SK-N-SH (cell line): ENCODE measurements around the gene ZNF829. TPM values are rescaled to one million over a fixed set of nuclear protein-coding genes. Genes with fewer than 3 reads are reported as not detected.

Experiments
- CTCF ChIA-PET: fragments of 300-600, 350-600 bp; formaldehyde crosslinking; extraction: SDS; loops from one replicate; lab custom pipeline; 2021; lab: Yijun Ruan, JAX
- POLR2A ChIA-PET: fragments of 350-600 bp; sonication (Branson Sonifier 250); formaldehyde crosslinking; extraction: SDS; loops from one replicate; lab custom pipeline; 2020; ENCODE audit warnings: antibody characterized with exemption, inconsistent platforms; lab: Yijun Ruan, JAX
- DNase-seq: peaks from one replicate; pipeline ENCODE4 v3.0.0; 2012
- H2AFZ ChIP-seq: fragments of 200-600 bp; sonication (generic); 2 replicates; pipeline ENCODE4 v1.8.1; 2016; ENCODE audit warnings: antibody characterized with exemption, mild to moderate bottlenecking, low read depth
- H3F3A ChIP-seq: fragments of 200-600 bp; sonication (generic); replicated peaks from 2 replicates; pipeline ENCODE3; 2016; ENCODE audit warnings: antibody characterized with exemption, mild to moderate bottlenecking; ENCODE audit not compliant: insufficient read depth
- H3K27ac ChIP-seq, 2 experiments: fragments of 200-500 bp in 1 of 2; fragments of 200-600 bp in 1 of 2; sonication (Bioruptor generic) in 1 of 2; sonication (generic), shearing (Covaris generic) in 1 of 2; 2 replicates each; pipeline versions ENCODE4 v1.5.1 to v1.6.1; 2014 to 2016; ENCODE audit warnings: low read depth in 2 of 2, inconsistent platforms in 1 of 2, low read length in 1 of 2, mild to moderate bottlenecking in 1 of 2, mixed read lengths in 1 of 2
- H3K27me3 ChIP-seq: fragments of 200-600 bp; sonication (generic), shearing (Covaris generic); 2 replicates; pipeline ENCODE4 v1.6.1; 2016; ENCODE audit warnings: mixed run types; ENCODE audit not compliant: insufficient read depth
- H3K36me3 ChIP-seq, 2 experiments: fragments of 200-500 bp in 1 of 2; fragments of 200-600 bp in 1 of 2; sonication (Bioruptor generic) in 1 of 2; sonication (generic) in 1 of 2; replicated peaks in 1 of 2; 2 replicates each; pipeline versions ENCODE3 to v1.5.1; 2014 to 2016; ENCODE audit warnings: low read length in 1 of 2, mild to moderate bottlenecking in 1 of 2; ENCODE audit not compliant: insufficient read depth in 2 of 2, control insufficient read depth in 1 of 2
- H3K4me1 ChIP-seq, 2 experiments: fragments of 200-500 bp in 1 of 2; fragments of 200-600 bp in 1 of 2; sonication (Bioruptor generic) in 1 of 2; sonication (generic), shearing (Covaris generic) in 1 of 2; 2 replicates each; pipeline versions ENCODE4 v1.5.1 to v1.6.1; 2014 to 2016; ENCODE audit warnings: low read depth in 1 of 2, low read length in 1 of 2, mixed run types in 1 of 2; ENCODE audit not compliant: insufficient read depth in 2 of 2, control insufficient read depth in 1 of 2
- H3K4me2 ChIP-seq: fragments of 200-600 bp; sonication (generic), shearing (Covaris generic); 2 replicates; pipeline ENCODE4 v1.6.1; 2017; ENCODE audit warnings: mixed run types
- H3K4me3 ChIP-seq, 2 experiments: fragments of 200-500 bp in 1 of 2; fragments of 200-600 bp in 1 of 2; sonication (Bioruptor generic) in 1 of 2; sonication (generic), shearing (Covaris generic) in 1 of 2; 2 replicates each; pipeline versions ENCODE4 v1.5.1 to v1.8.1; 2014 to 2016; ENCODE audit warnings: low read depth in 2 of 2, inconsistent platforms in 1 of 2, low read length in 1 of 2, mild to moderate bottlenecking in 1 of 2, mixed read lengths in 1 of 2, moderate library complexity in 1 of 2
- H3K79me2 ChIP-seq: fragments of 200-600 bp; sonication (generic); 2 replicates; pipeline ENCODE4 v1.8.1; 2017; ENCODE audit warnings: mild to moderate bottlenecking; ENCODE audit not compliant: insufficient read depth
- H3K9ac ChIP-seq: fragments of 200-600 bp; sonication (generic); 2 replicates; pipeline ENCODE4 v1.6.1; 2017; ENCODE audit warnings: mixed run types
- H3K9me2 ChIP-seq: fragments of 200-600 bp; sonication (generic); 2 replicates; pipeline ENCODE4 v1.6.1; 2017; ENCODE audit warnings: mixed run types
- H3K9me3 ChIP-seq: fragments of 200-600 bp; sonication (generic); 2 replicates; pipeline ENCODE4 v1.6.1; 2017; ENCODE audit warnings: mixed run types, mild to moderate bottlenecking, moderate library complexity
- H4K20me1 ChIP-seq: fragments of 200-600 bp; sonication (generic); 2 replicates; pipeline ENCODE4 v1.6.1; 2017; ENCODE audit warnings: mild to moderate bottlenecking, mixed run types; ENCODE audit not compliant: insufficient read depth
- CHD2 ChIP-seq: fragments of 150-350 bp; IDR thresholded peaks from 2 replicates; pipeline ENCODE4 v1.6.1; 2018; ENCODE audit warnings: low read length; ENCODE audit not compliant: partially characterized antibody
- EP300 ChIP-seq, 2 experiments: IDR thresholded peaks; 2 replicates each; pipeline versions ENCODE4 v1.4.0 to v1.6.1; 2012; ENCODE audit warnings: borderline replicate concordance in 1 of 2, low read depth in 1 of 2, low read length in 1 of 2
- EZH2phosphoT487 ChIP-seq: fragments of 200-600 bp; sonication (generic); IDR thresholded peaks from 2 replicates; pipeline ENCODE4 v1.6.1; 2017; ENCODE audit warnings: low read depth, mixed run types, mild to moderate bottlenecking, antibody characterized with exemption, moderate library complexity, borderline replicate concordance
- GABPA ChIP-seq: IDR thresholded peaks from 2 replicates; pipeline ENCODE4 v1.4.0; 2012; ENCODE audit warnings: low read depth, mild to moderate bottlenecking
- GATA2 ChIP-seq: sonication (generic); formaldehyde crosslinking; IDR thresholded peaks from 2 replicates; pipeline ENCODE4 v1.5.0; 2020; ENCODE audit warnings: mild to moderate bottlenecking, missing genetic modification reagents
- MEF2A ChIP-seq: IDR thresholded peaks from 2 replicates; pipeline ENCODE4 v1.4.0; 2012; ENCODE audit warnings: low read depth, borderline replicate concordance
- MXI1 ChIP-seq: IDR thresholded peaks from 2 replicates; pipeline ENCODE4 v1.6.1; 2012; ENCODE audit warnings: mild to moderate bottlenecking, low read depth, low read length, improper control_type of control experiment
- NFIC ChIP-seq: IDR thresholded peaks from 2 replicates; pipeline ENCODE4 v1.4.0; 2012; ENCODE audit warnings: borderline replicate concordance
- NRF1 ChIP-seq: IDR thresholded peaks from 2 replicates; pipeline ENCODE4 v1.6.1; 2012; ENCODE audit warnings: low read depth, mild to moderate bottlenecking, low read length
- RAD21 ChIP-seq: IDR thresholded peaks from 2 replicates; pipeline ENCODE4 v1.6.1; 2012; ENCODE audit warnings: mild to moderate bottlenecking, low read length
- RFX5 ChIP-seq: IDR thresholded peaks from 2 replicates; pipeline ENCODE4 v1.6.1; 2012; ENCODE audit warnings: mild to moderate bottlenecking, improper control_type of control experiment, low read length
- RXRA ChIP-seq: IDR thresholded peaks from 2 replicates; pipeline ENCODE4 v1.4.0; 2012; ENCODE audit warnings: low read depth, mild to moderate bottlenecking, borderline replicate concordance
- SIN3A ChIP-seq: IDR thresholded peaks from 2 replicates; pipeline ENCODE4 v1.6.1; 2012; ENCODE audit warnings: low read depth, mild to moderate bottlenecking, low read length, moderate library complexity, borderline replicate concordance
- SMC3 ChIP-seq: IDR thresholded peaks from 2 replicates; pipeline ENCODE4 v1.6.1; 2012; ENCODE audit warnings: low read depth, low read length, improper control_type of control experiment
- TEAD4 ChIP-seq: IDR thresholded peaks from 2 replicates; pipeline ENCODE4 v1.4.0; 2012; ENCODE audit warnings: mild to moderate bottlenecking, borderline replicate concordance; ENCODE audit not compliant: insufficient read depth
- ZBTB33 ChIP-seq: IDR thresholded peaks from 2 replicates; pipeline ENCODE4 v1.4.0; 2012; ENCODE audit warnings: low read depth, borderline replicate concordance
- WGBS: methylation state at CpG from one replicate; pipeline ENCODE4 v1.1.6; 2017; ENCODE audit warnings: low lambda C conversion rate; 5-methylcytosine and 5-hydroxymethylcytosine counted together
- polyA plus RNA-seq, 3 experiments: library from polyadenylated mRNA; depleted of rRNA; stranded (reverse); fragments of >200 nt; gene quantifications; 2 replicates each; pipeline ENCODE4 v1.2.3, GENCODE V29; 2012
- TF ChIP-seq, protein P1 (sequence below): fragments of 200-600 bp; sonication (generic); IDR thresholded peaks from 2 replicates; pipeline ENCODE4 v1.6.1; 2017; ENCODE audit warnings: antibody characterized with exemption, mild to moderate bottlenecking, moderate library complexity
- TF ChIP-seq, protein P2 (sequence below): fragments of 150-350 bp; IDR thresholded peaks from 2 replicates; pipeline ENCODE4 v1.6.1; 2016; ENCODE audit warnings: mild to moderate bottlenecking, low read depth, low read length
- TF ChIP-seq, protein P3 (sequence below): fragments of 150-350 bp; IDR thresholded peaks from 2 replicates; pipeline ENCODE4 v1.6.1; 2017; ENCODE audit warnings: antibody characterized with exemption, low read length, low read depth, borderline replicate concordance

Gene ZNF829
- polyA plus RNA-seq, 1 of the 3 experiments (the other 2 are of a cell fraction) = 0.72 TPM

GRCh38 chr19:36962346-36962745 is 46.3 kb upstream of the ZNF829 start:
- no peaks in the 10 kb centered on the region for H3K79me2 ChIP-seq
- no peaks in the 10 kb centered on the region for H3K9me3 ChIP-seq
- H4K20me1 ChIP-seq = no peaks in the 10 kb centered on the region
- H3K27me3 ChIP-seq = no peaks in the 10 kb centered on the region
- ChIA-PET POLR2A (no interaction called here), CTCF (interaction anchor here (2.8 kb wide), 1 partner anchor 11 kb away, joined by 10 read pairs; no protein-coding TSS in a partner anchor)
- H3K9me2 ChIP-seq = no peaks in the 10 kb centered on the region
- H2AFZ ChIP-seq = no peak overlapping the region
- no peak overlapping the region for H3K4me2 ChIP-seq
- 46% methylated on average over 6 of the region's 6 CpGs for WGBS
- no peaks in the 10 kb centered on the region for H3K4me1 ChIP-seq
- no peak overlapping the region for H3K27ac ChIP-seq
- no peak overlapping the region for H3K4me3 ChIP-seq
- peaks cover 0 to 5% of the 10 kb centered on the region in 2 experiments for H3K36me3 ChIP-seq
- peaks cover 5% of the 10 kb centered on the region for H3F3A ChIP-seq
- no peak for DNase-seq
- TF ChIP-seq TEAD4 (no peak), SMC3 (no peak), RXRA (no peak), MXI1 (no peak), MEF2A (no peak), EZH2phosphoT487 (no peak), NFIC (no peak), CHD2 (no peak), GABPA (no peak), GATA2 (CRISPR knock-in tag) (no peak), EP300 (IDR thresholded peaks at IDR 0.05; ENCODE audit: borderline replicate concordance in 1 of 2, low read depth in 1 of 2, low read length in 1 of 2) (no peak), RAD21 (no peak), ZBTB33 (no peak), RFX5 (no peak), SIN3A (no peak), NRF1 (no peak)
- TF ChIP-seq, protein P1, sequence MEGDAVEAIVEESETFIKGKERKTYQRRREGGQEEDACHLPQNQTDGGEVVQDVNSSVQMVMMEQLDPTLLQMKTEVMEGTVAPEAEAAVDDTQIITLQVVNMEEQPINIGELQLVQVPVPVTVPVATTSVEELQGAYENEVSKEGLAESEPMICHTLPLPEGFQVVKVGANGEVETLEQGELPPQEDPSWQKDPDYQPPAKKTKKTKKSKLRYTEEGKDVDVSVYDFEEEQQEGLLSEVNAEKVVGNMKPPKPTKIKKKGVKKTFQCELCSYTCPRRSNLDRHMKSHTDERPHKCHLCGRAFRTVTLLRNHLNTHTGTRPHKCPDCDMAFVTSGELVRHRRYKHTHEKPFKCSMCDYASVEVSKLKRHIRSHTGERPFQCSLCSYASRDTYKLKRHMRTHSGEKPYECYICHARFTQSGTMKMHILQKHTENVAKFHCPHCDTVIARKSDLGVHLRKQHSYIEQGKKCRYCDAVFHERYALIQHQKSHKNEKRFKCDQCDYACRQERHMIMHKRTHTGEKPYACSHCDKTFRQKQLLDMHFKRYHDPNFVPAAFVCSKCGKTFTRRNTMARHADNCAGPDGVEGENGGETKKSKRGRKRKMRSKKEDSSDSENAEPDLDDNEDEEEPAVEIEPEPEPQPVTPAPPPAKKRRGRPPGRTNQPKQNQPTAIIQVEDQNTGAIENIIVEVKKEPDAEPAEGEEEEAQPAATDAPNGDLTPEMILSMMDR = no peak
- TF ChIP-seq, protein P2, sequence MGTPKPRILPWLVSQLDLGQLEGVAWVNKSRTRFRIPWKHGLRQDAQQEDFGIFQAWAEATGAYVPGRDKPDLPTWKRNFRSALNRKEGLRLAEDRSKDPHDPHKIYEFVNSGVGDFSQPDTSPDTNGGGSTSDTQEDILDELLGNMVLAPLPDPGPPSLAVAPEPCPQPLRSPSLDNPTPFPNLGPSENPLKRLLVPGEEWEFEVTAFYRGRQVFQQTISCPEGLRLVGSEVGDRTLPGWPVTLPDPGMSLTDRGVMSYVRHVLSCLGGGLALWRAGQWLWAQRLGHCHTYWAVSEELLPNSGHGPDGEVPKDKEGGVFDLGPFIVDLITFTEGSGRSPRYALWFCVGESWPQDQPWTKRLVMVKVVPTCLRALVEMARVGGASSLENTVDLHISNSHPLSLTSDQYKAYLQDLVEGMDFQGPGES = no peak
- TF ChIP-seq, protein P3, sequence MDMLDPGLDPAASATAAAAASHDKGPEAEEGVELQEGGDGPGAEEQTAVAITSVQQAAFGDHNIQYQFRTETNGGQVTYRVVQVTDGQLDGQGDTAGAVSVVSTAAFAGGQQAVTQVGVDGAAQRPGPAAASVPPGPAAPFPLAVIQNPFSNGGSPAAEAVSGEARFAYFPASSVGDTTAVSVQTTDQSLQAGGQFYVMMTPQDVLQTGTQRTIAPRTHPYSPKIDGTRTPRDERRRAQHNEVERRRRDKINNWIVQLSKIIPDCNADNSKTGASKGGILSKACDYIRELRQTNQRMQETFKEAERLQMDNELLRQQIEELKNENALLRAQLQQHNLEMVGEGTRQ = no peak
- no peak overlapping the region for H3K9ac ChIP-seq
